Measurements from ENCODE around the gene TTC9C.
"Not testable (repeated sequence)": the region's sequence is repeated elsewhere in the genome, so short reads cannot be mapped to it uniquely, and the experiment has no call there.

The TTC9C gene

DNA sequence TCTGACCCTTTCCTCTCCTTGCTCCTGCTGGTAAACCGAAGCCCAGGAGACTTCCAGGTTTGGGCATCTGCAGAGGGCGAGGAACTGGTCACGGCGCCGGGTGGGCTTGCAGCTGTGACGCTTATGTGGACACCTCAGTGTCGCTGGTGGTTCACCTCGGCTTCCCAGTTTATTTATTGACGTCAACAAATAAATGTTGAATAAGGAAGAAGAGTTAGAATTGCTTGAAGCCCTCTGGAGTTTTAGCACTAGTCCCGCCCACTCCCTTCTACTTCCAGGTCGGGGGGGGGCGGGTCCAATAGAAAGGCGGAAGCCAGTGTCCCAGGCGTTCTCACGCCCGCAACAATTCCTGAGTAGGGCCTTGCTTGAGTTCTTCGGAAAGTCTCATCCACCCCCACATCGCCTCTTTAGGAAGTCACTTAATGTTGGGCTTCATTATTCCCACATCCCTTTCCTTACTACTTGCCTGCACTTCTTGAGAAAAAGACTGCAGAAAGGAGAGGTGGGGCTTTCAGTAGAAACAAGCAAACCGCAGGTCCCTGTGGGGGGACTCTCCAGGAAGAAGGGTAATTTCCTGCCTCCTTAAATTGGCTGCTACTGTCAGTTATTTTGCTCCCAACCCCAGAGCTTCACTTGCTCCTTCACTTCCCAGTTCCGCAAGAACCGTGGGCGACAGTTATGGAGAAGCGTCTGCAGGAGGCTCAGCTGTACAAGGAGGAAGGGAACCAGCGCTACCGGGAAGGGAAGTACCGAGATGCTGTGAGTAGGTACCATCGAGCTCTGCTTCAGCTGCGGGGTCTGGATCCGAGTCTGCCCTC lies at the start of gene TTC9C:
Gene TTC9C (plus strand): TSS at position 316 of the 818 bp plus-strand sequence. CDS start 363 bp downstream, at position 679.
- peak; percentile 91 for DNase-seq (ENCODE audit: low spot score)

DNA sequence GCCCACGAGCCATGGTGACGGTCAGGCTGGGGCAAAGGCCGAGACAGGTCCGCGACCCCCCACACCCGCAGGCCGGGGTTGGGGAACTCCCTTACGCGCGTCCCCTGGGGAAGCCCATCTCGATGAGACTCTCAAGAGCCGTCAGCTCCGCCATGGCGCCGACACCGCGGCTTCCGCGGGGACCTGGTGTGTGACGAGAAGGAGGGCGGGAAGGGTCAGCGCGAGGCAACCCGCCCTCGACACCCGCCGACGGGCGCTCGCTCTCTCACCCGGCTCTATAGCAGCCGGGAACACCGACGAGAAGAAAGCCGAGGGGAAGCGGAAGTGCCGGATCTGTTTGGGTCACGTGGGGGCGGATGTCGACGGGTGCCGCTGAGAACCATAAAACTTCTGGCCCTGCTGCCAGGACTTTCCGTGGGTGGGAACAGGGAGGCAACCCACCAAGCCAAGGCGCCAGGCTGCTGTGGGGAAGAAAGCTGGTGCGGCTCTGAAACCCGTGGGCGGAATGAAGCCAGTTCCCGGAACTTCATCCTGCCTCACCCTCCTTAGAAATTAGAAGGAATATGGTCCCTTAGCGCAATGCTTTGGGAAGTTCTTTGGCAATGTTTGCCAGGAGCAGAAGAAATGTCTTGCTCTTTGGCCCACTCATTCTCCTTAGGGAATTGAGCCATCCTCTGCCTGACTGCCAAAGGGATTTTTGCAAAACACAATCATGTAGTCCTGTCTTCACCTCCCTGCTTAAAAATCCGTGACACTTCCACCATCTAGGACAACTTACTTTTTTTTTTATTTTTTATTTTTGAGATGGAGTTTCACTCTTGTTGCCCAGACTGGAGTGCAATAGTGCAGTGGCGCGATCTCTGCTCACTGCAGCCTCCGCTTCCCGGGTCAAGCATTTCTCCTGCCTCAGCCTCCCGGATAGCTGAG lies 49.3 kb upstream of the TTC9C start, which contains the start of gene UBXN1:
Gene UBXN1 (minus strand): TSS at position 304 of the 927 bp plus-strand sequence. CDS start 150 bp downstream, at position 154.
- peak; percentile 89 for DNase-seq (ENCODE audit: low spot score)

GRCh38 chr11:62680825-62681240 lies 47.5 kb upstream of the TTC9C start:
- DNase-seq (ENCODE audit: low spot score), result peak; percentile 88

DNA sequence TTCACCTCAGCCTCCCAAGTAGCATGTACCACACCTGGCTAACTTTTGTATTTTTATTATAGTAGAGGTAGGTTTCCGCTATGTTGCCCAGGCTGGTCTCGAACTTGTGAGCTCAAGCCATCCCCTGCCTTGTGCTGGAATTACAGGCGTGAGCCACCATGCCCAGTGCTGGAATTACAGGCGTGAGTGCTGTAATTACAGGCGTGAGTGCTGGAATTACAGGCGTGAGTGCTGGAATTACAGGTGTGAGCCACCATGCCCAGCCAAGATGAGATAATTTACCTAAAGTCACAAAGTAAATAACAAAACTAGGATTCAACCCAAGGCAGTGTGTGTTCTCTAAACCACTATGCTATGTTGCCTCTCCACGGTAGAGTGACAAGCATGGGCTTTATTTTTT lies 45.8 kb upstream of the TTC9C start:
- DNase-seq (ENCODE audit: low spot score), result no peak

- DNase-seq (ENCODE audit: low spot score), result no peak
Observed at GRCh38 chr11:62687508-62688396, 40.5 kb upstream of the TTC9C start.

DNA sequence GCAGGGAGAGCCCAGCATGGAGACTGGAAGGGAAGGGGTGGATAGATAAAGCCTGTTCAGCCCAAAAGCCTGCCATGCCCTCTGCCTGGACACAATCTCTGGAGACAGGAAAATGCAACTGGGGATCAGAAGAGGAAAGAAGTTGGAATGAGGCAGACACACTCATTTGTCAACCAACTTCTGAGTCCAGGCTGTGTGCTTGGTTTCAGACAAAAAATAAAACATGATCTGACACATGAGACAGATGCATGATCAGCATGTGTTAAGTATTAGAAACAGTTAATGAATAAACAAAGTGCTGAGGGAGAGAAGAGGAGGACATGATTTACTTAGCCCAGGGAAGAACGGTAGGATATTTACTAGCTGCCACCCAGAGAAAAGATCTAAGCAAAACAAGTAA lies 39.8 kb upstream of the TTC9C start:
- DNase-seq (ENCODE audit: low spot score), result no peak

GRCh38 chr11:62689421-62690183 lies 38.7 kb upstream of the TTC9C start, which contains the start of gene LRRN4CL:
LRRN4CL (minus strand) TSS chr11:62689530; CDS start chr11:62688508, 1,022 bp downstream.
- DNase-seq (ENCODE audit: low spot score), result no peak

GRCh38 chr11:62693624-62694023 lies 34.7 kb upstream of the TTC9C start:
- not testable (repeated sequence) for DNase-seq (ENCODE audit: low spot score)

DNA sequence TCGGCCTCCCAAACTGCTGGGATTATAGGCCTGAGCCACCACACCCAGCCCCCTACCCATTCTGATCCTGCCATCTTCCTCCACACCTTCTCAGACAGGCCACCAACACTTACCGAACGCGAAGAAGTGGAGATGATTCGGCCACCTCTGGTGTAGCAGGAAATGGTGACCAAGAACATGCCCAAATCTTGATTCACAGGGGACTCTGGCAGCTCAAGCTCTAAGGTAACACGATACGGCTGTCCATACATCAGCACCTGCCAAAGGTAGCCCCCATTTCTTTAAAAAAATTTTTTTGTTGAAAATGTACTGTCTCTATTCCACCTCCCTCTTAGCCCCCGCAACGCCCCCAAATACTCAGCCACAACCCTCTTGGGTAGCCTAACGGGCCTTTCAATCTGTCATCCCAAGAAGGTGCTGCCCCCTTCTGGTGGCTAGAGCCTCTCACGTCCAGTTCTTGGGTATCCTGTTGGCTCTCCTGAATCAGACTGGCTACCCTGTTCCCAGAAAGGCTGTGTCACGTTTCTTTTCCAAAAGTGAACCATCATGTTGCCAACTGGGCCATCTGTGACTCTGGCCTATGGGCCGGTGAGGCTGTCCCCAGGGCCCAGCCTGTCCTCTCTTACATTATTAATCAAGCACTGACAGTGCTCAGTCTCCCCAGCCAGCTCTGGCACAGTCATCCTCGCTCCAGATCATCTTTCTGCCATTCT lies 33.7 kb upstream of the TTC9C start:
- DNase-seq (ENCODE audit: low spot score), result peak; percentile 81

DNA sequence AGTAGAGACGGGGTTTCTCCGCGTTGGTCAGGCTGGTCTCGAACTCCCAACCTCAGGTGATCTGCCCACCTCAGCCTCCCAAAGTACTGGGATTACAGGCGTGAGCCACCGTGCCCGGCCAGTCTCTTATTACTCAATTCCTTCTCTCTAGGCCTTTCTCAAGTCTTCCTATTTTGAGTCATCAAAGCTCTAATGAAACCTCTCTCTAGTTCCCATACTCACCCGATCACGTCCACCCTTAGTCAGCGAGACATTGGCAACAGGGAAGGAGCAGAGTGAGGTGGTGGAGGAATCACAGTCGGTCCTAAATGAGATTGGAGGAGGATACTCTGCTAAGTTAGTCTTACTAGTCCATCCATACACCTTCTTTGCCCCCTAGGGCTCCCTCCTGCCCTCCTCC lies 26.0 kb upstream of the TTC9C start:
- no peak for DNase-seq (ENCODE audit: low spot score)

- not testable (repeated sequence) for DNase-seq (ENCODE audit: low spot score)
Observed at GRCh38 chr11:62703921-62704320, 24.4 kb upstream of the TTC9C start.

DNA sequence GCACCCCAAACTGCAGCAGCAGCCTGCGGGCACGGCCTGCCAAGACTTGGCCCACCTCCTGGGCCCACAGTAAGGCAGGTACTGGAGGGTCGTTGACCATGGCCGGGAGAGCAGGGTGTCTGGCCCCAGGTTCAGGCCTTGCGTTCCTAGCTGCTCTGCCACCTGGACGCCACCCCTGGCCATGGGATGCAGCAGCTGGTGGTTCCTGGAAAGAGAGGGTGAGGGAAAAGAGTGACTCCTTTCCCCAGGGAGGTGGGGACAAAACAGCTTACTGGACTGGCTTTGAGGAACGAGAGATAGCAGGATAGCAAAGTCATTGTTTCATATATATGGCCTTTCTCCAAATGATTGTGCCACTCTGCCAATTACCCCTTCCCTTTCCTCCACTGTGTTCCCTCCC lies 22.9 kb upstream of the TTC9C start:
- no peak for DNase-seq (ENCODE audit: low spot score)

DNA sequence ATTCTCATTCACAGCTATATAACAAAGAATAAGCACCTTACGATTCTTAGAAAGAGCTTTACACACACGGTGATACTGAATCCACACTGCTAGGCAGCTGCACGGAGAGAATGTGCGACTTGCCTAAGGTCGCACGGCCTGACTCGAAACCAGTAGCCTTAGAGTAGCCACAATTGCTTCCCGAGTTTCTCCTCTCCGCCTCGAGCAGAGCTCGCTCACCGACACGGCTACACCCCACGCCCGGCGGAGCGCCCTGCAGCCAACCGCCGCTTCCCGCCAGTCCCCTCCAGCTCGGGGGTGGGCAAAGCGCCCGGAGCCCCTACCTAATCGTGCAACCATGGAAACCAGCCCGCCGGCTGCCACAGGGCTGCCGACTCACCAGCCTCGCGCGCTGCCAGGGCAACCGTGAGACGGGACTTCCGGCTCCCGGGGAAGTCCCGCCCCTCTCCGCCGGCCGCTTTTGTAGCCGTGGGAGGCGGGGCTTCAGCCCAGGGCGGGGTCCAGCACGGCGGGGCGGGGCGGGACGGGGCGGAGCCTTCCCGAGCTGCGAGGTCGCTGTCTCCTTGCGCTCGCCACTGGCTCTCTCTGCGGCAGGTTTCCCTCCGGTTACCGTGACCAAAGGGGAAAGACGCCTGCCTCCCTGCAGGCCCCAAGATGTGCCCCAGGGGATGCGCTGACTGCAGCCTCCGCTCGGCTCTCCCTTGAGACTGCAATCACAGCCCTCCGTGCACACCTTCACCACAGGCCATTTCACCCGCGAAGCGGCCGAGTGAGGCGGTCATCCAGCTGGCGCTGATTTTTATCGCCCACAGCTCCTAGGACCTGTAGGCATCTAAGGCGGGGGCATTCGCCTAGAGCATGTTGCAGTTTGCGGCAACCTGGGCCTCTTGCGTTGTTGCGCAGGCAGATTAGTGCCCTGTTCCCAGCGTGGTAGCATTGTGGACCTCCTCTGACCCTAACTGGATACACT lies 22.1 kb upstream of the TTC9C start:
- peak; percentile 95 for DNase-seq (ENCODE audit: low spot score)

DNA sequence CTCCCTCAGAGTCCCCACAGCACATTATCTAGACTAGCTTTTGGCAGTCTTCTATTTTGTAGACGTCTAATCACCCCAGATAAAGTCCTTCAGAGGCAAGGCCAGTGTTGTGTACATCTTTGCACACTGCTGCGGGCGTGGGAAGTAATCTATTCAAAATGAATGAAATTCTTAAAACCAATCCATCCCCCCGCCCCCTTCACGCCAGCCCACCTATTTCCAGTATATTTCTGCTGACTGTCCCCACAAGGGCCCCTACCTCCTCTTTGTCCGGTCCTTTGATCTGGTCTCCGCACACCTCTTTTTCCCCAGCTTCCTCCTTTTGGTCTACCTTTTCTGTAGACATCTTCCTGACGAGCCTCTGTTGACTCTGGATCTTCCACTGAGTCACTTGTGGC lies 21.4 kb upstream of the TTC9C start:
- no peak for DNase-seq (ENCODE audit: low spot score)

- no peak for DNase-seq (ENCODE audit: low spot score)
Observed at GRCh38 chr11:62707277-62707861, 20.9 kb upstream of the TTC9C start, which contains the start of the genes BSCL2 and GNG3. BSCL2 (minus strand) TSS chr11:62707424; CDS start chr11:62707195, 229 bp downstream. GNG3 (plus strand) TSS chr11:62707676; CDS start chr11:62708296, 620 bp downstream.

DNA sequence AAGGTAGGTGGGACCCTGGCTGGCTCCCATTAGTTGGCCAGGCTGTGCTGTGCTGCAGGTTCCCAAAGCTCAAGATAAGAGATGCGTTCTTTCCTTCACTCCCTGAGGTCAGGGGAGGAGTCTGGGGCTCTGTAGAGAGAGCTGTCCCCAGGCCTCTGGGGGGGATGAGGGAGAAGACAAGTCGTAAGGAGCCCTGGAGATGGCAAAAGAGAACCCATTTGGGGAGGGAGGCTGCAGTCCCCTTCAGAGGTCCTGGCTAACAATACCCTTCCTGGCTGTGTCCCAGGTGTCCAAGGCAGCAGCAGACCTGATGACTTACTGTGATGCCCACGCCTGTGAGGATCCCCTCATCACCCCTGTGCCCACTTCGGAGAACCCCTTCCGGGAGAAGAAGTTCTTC lies 19.9 kb upstream of the TTC9C start:
- no peak for DNase-seq (ENCODE audit: low spot score)

- DNase-seq (ENCODE audit: low spot score), result no peak
Observed at GRCh38 chr11:62708793-62709192, 19.5 kb upstream of the TTC9C start.

Data from NAMALWA (cell line).